NCI-H128 (cell line): ENCODE measurements around the gene DCDC2B.
"Not testable (repeated sequence)": the region's sequence is repeated elsewhere in the genome, so short reads cannot be mapped to it uniquely, and the experiment has no call there.

Source experiments
- DNase-seq: peaks from one replicate; lab custom pipeline; 2025; ENCODE audit not compliant: unreplicated experiment; lab: John Stamatoyannopoulos, UW

DCDC2B gene

GRCh38 chr1:32255072-32256071 lies 46.5 kb downstream of the DCDC2B start:
- DNase-seq: no peak

- no peak for DNase-seq
Observed at GRCh38 chr1:32256473-32257226, 47.8 kb downstream of the DCDC2B start.

GRCh38 chr1:32257227-32257508 lies 48.3 kb downstream of the DCDC2B start:
- DNase-seq: no peak

- DNase-seq: not testable (repeated sequence)
Observed at GRCh38 chr1:32263236-32263593, 54.3 kb downstream of the DCDC2B start.

GRCh38 chr1:32263744-32264143 lies 54.9 kb downstream of the DCDC2B start:
- no peak for DNase-seq
